ENCODE results near the gene CAGE1.

CAGE1 gene

DNA sequence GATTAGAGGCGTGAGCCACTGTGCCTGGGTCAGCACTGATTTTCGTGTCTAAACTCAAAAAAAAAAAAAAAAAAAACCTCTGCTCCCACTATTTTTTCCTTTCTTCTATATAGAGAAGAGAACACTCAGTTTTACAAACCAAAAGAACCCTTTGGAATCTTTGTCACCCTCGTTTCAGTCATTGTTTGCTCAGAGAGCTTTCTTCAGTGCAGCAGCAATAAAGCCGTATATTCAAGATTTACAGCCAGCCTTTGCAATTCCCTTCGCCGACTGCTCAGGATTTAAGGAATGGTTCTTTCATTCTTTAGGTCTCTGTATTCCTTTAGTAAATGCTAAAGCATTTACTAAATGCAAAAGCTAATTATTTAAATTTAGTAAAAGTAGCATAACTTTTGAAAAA is 20.2 kb upstream of the CAGE1 start:
- no peak overlapping the region for H3K4me3 ChIP-seq (ENCODE audit: low read depth in 1 of 2, low read length in 1 of 2)
- H3K36me3 ChIP-seq, result peaks cover 79% of the 10 kb centered on the region
- TF ChIP-seq, protein P1, sequence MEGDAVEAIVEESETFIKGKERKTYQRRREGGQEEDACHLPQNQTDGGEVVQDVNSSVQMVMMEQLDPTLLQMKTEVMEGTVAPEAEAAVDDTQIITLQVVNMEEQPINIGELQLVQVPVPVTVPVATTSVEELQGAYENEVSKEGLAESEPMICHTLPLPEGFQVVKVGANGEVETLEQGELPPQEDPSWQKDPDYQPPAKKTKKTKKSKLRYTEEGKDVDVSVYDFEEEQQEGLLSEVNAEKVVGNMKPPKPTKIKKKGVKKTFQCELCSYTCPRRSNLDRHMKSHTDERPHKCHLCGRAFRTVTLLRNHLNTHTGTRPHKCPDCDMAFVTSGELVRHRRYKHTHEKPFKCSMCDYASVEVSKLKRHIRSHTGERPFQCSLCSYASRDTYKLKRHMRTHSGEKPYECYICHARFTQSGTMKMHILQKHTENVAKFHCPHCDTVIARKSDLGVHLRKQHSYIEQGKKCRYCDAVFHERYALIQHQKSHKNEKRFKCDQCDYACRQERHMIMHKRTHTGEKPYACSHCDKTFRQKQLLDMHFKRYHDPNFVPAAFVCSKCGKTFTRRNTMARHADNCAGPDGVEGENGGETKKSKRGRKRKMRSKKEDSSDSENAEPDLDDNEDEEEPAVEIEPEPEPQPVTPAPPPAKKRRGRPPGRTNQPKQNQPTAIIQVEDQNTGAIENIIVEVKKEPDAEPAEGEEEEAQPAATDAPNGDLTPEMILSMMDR (IDR thresholded peaks at IDR 0.05), result no peak
- no peak overlapping the region for H3K27ac ChIP-seq
- H3K27me3 ChIP-seq, result no peaks in the 10 kb centered on the region
- H3K4me1 ChIP-seq (ENCODE audit: control insufficient read depth in 1 of 2, insufficient read depth in 1 of 2, low read depth in 1 of 2, low read length in 1 of 2), result no peaks in the 10 kb centered on the region
- H3K9me3 ChIP-seq, result no peaks in the 10 kb centered on the region

DNA sequence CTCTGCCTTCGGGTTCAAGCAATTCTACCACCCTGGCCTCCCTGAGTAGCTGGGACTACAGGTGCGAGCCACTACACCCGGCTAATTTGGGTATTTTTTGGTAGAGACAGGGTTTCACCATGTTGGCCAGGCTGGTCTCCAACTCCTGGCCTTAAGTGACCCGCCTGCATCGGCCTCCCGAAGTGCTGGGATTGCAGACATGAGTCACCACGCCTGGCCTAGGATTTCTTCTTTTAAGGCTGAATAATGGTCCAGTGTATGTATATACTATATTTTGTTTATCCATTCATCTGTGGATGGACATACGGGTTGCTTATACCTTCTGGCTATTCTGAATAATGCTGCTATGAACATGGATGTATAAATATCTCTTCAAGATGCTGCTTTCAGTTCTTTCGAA is 17.2 kb upstream of the CAGE1 start:
- H3K27ac ChIP-seq, result no peak overlapping the region
- no peaks in the 10 kb centered on the region for H3K4me1 ChIP-seq (ENCODE audit: control insufficient read depth in 1 of 2, insufficient read depth in 1 of 2, low read depth in 1 of 2, low read length in 1 of 2)
- TF ChIP-seq, protein P1 (IDR thresholded peaks at IDR 0.05), result no peak
- no peaks in the 10 kb centered on the region for H3K9me3 ChIP-seq
- no peak overlapping the region for H3K4me3 ChIP-seq (ENCODE audit: low read depth in 1 of 2, low read length in 1 of 2)
- H3K27me3 ChIP-seq, result no peaks in the 10 kb centered on the region
- H3K36me3 ChIP-seq, result peaks cover 76% of the 10 kb centered on the region

DNA sequence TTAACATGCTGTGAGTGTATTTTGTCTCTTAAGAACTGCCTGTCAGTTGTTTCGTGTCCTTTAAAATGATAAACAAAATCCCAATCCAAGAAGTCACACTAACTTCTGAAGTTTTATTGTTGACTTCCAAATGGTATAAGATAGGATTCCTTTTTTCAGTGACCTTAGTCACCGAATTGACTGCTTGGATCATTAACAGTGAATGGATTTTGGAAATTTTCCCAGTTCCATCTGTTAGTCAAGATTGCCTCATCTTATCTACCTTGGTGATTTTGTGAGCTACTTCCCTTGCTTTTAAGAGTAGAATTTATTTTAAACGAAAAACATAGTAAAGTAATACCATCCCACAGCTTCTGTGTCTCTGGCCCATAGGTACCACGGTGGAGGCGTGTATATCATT is 15.0 kb upstream of the CAGE1 start:
- H3K9me3 ChIP-seq, result no peaks in the 10 kb centered on the region
- H3K27ac ChIP-seq, result no peak overlapping the region
- H3K27me3 ChIP-seq, result no peaks in the 10 kb centered on the region
- H3K4me1 ChIP-seq (ENCODE audit: control insufficient read depth in 1 of 2, insufficient read depth in 1 of 2, low read depth in 1 of 2, low read length in 1 of 2), result no peaks in the 10 kb centered on the region
- no peak overlapping the region for H3K4me3 ChIP-seq (ENCODE audit: low read depth in 1 of 2, low read length in 1 of 2)
- peaks cover 72% of the 10 kb centered on the region for H3K36me3 ChIP-seq
- TF ChIP-seq, protein P1 (IDR thresholded peaks at IDR 0.05), result no peak

DNA sequence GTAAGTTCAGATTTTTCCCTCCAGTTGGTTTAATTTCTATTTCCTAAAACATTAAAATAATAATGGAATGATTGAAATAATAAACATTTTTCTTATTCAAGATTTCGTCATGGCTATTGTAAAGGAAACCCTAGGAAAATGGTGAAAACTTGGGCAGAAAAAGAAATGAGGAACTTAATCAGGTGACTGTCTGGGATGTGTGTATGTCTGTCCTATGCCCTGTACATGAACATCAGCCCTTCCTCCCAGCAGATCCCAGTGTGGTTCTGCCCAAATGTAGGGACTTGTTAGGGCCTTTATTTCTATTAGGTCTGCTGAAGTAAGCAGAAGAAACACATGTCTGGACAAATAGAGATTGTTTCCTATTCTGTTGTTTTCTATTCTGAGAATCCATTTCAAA is 13.2 kb upstream of the CAGE1 start:
- Histone ChIP-seq H3K36me3 (peaks cover 68% of the 10 kb centered on the region), H3K27me3 (no peaks in the 10 kb centered on the region)

DNA sequence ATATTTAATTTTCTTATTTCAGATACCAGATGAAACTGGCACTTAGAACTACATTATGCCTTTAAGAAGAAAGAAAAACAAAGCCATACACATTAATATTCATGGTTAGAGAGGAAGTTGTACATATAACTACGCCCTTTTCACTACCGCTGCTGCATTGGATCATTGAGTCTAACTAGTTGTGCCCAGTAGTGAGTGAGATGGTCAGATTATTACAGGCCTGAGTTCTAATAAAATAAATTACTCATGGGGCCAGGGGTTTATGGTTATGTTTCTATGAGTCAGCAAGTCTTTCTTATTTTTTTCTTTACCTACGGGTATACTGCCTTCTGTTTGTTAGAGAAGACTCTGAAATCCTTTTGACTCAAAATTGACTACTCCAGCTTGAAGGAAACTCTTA is 11.5 kb upstream of the CAGE1 start:
- Histone ChIP-seq H3K27ac (no peak overlapping the region), H3K4me3 (ENCODE audit: low read depth in 1 of 2, low read length in 1 of 2) (no peak overlapping the region), H3K36me3 (peaks cover 69% of the 10 kb centered on the region)

More for the DNA sequence above, 13.2 kb upstream of the CAGE1 start:
- H3K9me3 ChIP-seq, result no peaks in the 10 kb centered on the region
- TF ChIP-seq, protein P1 (IDR thresholded peaks at IDR 0.05), result no peak
- no peak overlapping the region for H3K4me3 ChIP-seq (ENCODE audit: low read depth in 1 of 2, low read length in 1 of 2)
- H3K27ac ChIP-seq, result no peak overlapping the region
- H3K4me1 ChIP-seq (ENCODE audit: control insufficient read depth in 1 of 2, insufficient read depth in 1 of 2, low read depth in 1 of 2, low read length in 1 of 2), result no peaks in the 10 kb centered on the region

More for the DNA sequence above, 11.5 kb upstream of the CAGE1 start:
- H3K9me3 ChIP-seq, result no peaks in the 10 kb centered on the region
- no peaks in the 10 kb centered on the region for H3K27me3 ChIP-seq
- TF ChIP-seq, protein P1 (IDR thresholded peaks at IDR 0.05), result no peak
- H3K4me1 ChIP-seq (ENCODE audit: control insufficient read depth in 1 of 2, insufficient read depth in 1 of 2, low read depth in 1 of 2, low read length in 1 of 2), result no peaks in the 10 kb centered on the region
